NCI-H128 (cell line): ENCODE data around the gene KMT2C.
"Not testable (repeated sequence)": the region's sequence is repeated elsewhere in the genome, so short reads cannot be mapped to it uniquely, and the experiment has no call there.

Experiments
- DNase-seq: peaks from one replicate; lab custom pipeline; 2025; ENCODE audit not compliant: unreplicated experiment; lab: John Stamatoyannopoulos, UW

Gene KMT2C

DNA sequence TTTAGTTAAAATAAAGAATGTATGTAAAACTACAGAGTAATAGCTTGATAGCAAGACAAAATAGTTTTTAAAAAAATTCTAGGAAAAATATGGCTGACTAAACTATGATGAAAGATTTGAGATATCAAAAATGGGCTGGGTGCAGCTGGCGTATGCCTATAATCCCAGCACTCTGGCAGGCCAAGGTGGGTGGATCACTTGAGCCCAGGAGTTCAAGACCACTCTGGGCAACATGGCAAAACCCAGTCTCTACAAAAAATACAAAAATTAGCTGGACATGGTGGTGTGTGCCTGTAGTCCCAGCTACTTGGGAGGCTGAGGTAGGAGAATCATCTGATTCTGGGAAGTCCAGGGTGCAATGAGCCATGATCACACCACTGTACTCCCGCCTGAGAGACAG lies 29.8 kb downstream of the KMT2C start:
- DNase-seq, result not testable (repeated sequence)

GRCh38 chr7:152403726-152404125 lies 32.1 kb downstream of the KMT2C start:
- DNase-seq, result no peak

GRCh38 chr7:152402384-152403250 lies 33.2 kb downstream of the KMT2C start:
- no peak for DNase-seq

- no peak for DNase-seq
Measured at GRCh38 chr7:152399344-152399743, 36.5 kb downstream of the KMT2C start.

DNA sequence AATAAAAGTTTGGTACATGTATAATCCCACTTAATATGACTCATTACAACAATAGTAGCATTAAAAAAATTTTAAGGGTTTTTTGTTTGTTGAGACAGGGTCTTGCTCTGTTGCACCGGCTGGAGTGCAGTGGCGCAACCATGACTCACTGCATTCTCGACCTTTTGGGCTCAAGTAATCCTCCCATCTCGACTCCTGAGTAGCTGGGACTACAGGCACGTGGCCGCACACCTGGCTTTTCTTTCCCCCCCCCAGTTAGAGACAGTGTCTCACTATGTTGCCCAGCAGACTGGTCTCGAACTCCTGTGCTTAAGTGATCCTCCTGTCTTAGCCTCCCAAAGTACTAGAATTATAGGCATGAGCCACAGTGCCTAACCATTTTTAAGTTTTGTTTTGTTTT lies 40.7 kb downstream of the KMT2C start:
- no peak for DNase-seq

DNA sequence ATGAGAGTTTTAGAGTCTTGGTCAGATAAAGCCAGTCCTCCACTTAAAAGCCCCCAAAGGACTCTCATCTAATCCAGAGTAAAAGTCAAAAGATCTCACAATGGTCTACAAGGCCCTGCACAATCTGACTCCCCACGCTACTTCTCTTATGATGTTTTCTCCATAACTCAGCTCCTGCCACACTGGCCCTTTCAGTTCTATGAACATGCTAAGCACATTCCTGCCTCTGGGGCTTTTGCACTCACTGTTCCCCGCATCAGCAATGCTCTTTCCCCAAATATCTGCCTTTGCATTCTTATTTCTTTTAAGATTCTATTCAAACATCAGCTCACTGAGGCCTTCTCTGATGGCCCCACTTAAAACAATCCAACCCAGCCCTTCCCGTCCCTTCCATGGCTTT lies 41.6 kb downstream of the KMT2C start:
- DNase-seq, result not testable (repeated sequence)

GRCh38 chr7:152392254-152392653 lies 43.5 kb downstream of the KMT2C start:
- no peak for DNase-seq

- not testable (repeated sequence) for DNase-seq
Measured at GRCh38 chr7:152386136-152386764, 49.6 kb downstream of the KMT2C start.

DNA sequence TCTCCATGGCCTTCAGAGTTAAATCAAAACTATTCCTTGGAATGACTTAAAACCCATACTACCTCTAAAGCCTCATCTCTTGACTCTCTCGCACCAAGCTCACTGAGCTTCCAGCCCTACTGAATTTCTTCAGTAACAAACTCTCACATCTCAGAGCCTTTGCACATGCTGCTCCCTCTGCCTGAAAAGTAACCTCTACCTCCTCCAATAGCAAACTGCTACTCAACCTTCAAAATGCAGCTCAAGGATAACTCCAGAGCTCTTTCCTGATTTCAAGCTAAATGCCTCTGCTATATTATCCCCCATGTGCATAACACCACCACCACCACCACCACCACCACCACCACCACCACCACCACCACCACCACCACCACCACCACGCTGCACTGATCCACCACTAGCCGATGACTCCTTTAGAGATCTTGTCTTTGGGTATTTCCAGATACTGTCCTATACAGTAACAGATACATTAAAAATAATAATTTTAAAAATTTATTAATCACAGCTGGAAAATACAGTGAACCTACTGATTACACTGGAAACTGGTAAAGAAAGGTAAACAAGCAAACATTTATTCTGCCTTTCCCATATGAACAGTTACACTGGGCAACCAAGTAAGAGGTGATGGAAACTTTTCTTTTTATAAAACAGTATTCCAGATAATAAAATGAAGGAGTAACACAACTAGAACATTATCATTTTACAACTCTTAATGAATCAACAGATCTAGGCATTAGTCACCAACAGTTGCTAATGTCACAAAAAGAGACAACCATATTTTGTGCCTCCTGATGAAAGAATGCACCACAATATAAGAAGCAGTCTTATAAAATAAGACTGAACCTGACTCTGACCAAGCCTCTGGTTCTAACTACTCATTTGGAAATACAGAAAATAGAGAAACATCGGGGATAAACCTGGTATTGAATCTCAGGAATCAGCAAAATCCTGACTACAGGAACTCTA lies 51.3 kb downstream of the KMT2C start:
- DNase-seq, result not testable (repeated sequence)

DNA sequence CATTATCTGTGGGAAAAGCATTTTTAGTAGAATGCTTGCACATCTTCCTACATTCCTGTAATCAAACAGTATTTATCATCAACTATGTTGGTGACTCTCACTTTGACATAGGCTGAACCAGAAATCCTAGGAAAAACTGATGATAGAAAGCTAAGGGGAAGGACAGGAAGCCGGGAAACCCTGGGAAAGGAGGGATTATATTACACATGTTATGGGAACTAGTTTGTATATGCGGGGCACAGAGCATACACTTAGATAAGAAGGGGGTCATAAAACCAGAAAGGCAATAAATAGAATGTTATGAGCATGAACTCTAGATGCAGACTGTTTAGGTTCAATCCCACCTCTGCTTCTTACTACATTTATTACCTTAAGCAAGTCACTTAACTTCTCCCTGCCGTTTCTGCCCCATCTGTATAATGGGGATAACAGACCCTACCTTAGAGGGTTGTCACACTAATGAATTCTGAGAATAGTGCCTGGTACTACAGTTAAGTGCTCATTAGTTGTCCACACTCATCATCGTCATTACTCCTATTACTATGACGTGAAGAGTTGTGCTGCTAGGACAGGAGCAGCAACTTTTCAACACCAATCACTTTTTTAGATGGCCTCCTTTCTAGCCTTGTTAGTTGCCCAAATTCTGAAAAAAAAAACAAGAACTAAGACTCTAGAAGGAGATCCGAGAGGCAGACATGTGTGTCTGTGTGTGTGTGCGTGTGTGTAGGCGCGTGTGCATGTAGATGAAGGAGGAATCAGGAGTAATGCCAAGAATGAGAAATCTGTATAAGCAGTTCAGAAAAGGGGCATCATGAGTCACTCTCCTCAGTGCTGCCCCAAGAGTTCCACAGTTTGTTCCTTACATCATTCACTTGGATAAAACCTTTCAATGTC lies 52.2 kb downstream of the KMT2C start:
- no peak for DNase-seq

DNA sequence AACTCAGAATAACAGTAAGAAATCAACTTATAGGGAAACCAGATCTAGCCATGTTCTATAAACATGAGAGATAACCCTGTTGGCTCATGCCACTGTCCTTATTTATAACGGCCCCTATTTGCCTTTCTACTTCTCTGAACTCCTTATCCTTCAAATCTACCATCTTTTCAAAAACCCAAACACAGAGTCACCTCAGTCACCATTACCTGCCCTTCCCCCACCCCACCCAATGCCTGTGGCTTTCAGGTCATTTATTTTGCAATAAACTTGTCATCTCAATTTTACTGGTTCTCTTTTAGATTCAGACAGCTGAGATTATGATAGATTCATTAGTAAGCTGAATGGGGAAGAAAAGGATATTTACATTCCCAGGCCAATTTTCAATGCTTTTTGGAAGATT lies 53.6 kb downstream of the KMT2C start:
- DNase-seq, result no peak

- not testable (repeated sequence) for DNase-seq
Measured at GRCh38 chr7:152380931-152381578, 54.7 kb downstream of the KMT2C start.

DNA sequence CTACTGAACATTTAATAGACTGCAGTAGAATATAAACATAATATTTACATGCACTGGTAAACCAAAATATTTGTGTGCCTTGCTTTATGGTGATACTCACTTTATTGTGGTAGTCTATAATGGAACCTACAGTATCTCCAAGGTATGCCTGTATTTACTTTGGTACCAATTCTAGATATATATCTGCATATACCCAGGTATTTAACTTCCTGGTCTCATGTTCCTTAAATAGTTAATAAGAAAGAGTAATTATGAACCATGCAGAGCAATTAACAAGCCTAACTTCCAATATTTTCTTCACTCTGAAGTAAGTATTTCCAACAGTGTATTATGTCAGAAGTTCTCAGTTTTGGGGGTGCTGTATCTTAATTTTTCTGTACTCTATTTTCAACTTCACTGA lies 57.3 kb downstream of the KMT2C start:
- not testable (repeated sequence) for DNase-seq

DNA sequence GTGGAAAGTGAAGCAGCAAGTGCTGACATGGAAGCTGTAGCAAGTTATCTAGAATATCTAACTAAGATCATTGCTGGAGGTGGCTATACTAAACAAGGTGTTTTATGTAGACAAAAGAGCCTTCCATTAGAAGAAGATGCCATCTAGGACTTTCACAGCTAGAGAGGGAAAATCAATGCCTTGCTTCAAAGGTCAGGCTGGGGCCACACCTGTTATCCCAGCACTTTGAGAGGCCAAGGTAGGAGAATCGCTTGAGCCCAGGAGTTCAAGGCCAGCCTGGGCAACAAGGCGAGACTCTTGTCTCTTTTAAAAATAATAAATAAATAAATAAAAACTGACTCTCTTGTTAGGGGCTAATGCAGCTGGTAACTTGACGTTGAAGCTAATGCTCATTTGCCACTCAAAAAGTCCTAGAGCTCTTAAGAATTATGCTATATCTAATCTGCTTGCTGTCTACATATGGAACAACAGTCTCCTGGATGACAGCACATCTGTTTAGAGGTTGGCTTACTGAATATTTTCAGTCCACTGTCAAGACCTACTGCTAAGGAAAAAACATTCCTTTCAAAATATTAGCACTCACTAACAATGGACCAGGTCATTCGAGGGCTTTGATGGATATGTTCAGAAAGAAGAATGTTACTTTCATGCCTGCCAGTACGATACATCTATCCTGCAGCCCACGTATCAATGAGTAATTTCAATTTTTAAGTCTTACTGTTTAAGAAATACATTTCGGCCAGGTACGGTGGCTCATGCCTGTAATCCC lies 58.9 kb downstream of the KMT2C start:
- DNase-seq, result not testable (repeated sequence)

DNA sequence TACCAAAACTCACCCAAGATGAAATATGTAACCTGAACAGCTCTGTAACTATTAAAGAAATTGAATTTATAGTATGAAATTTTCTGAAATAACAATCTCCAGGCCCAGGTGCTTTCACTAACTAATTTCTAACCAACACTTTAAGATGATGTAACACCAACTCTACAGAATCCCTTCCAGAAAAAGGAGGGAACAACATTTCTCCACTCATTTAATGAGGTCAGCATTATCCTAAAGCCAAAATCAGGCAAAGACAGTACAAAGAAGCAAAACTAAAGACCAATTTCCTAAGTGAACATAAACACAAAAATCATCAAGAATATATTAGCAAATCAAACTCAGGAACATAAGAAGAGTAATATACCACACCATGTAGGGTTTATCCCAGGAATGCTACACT lies 65.5 kb downstream of the KMT2C start:
- no peak for DNase-seq

DNA sequence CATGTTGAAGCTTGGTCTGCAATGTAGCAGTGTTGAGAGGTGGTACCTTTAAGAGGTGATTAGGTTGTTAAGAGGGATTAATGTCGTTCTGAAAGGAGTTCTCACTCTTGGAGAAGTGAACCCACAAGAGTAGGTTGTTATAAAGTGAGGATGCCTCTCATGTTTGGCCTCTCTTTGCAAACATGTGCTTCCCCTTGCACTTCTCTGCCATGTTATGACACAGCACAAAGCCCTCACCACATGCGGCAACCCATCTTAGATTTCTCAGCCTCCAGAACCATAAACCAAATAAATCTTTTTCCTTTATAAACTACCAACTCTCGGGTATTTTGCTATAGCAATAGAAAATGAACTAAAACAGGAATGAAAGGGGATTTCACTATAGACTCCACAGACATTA lies 66.3 kb downstream of the KMT2C start:
- DNase-seq, result no peak

- DNase-seq, result no peak
Measured at GRCh38 chr7:152367170-152367569, 68.6 kb downstream of the KMT2C start.

- DNase-seq, result no peak
Measured at GRCh38 chr7:152366662-152367061, 69.1 kb downstream of the KMT2C start.

GRCh38 chr7:152365982-152366603 lies 69.7 kb downstream of the KMT2C start:
- no peak for DNase-seq
